ENCODE data around the gene TICAM2. TPM values are rescaled to one million over a fixed set of nuclear protein-coding genes. Genes with fewer than 3 reads are reported as not detected.

TICAM2 gene
- total and polyA plus RNA-seq, 9 of the 15 experiments (the other 6 are each of a cell fraction or from before 2014, with no cell fraction given): 0.15 to 1.8 (median 0.98) TPM

DNA sequence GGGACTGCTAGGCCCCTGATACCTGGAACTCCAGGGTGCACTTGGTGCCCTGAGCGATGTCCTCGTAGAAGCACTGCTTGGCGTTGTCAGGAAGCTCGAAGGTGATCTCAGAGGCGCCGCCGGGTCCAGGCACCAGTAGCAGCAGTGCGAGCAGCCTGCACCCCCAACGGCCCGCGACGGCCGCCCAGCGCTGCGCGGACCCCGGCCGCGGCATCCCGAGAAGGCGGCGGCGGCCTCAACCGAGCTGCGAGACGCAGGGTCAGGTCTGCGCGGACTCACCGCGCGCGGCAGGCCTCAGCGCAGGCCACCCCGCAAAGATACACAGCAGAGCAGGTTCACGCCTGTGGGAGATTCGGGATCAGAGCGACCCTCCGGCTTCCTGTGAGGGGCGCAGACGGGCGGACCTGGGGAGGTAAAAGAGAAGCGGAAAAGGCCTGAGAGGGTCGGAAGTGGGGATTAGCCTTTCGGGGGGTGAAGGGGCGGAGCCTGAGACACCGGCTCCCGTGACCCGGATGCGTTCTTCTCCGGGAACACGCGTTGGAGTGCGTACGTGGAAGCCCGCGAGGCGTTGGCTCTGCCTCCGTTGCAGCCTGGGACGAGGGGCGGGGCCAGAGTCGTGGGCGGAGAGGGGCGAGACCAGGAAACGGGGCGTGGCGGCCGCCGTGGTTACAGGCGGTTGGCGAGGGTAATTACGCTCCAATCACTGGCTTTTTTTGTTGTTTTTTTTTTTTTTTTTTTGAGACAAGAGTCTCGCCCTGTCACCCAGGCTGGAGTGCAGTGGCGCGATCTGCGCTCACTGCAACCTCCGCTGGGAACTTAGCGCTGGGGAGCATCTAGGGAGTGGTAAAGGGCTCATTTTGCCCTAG lies 23.5 kb upstream of the TICAM2 start, which contains the start of gene TMED7 (continued):
- TF ChIP-seq DIDO1 (tag; IDR thresholded peaks at IDR 0.05; ENCODE audit: low read depth) (0 out of 2 replicates have a peak, but pooled peaks have one; percentile 28), YY1 (IDR thresholded peaks at IDR 0.05; ENCODE audit: borderline replicate concordance in 1 of 3, control insufficient read depth in 1 of 3, extremely low read depth in 1 of 3, insufficient read depth in 3 of 3, insufficient read length in 1 of 3, insufficient replicate concordance in 2 of 3, low read depth in 1 of 3, low read length in 2 of 3) (peak in 2 of 3 experiments; percentile 26 to 38), ELF2 (CRISPR knock-in tag; IDR thresholded peaks at IDR 0.05) (no peak), ZBTB7A (IDR thresholded peaks at IDR 0.05; ENCODE audit: borderline replicate concordance, control insufficient read depth, low read depth, low read length) (peak; percentile 78), PHF8 (IDR thresholded peaks at IDR 0.05; ENCODE audit: borderline replicate concordance, low read length) (peak; percentile 98), ZNF124 (CRISPR knock-in tag; IDR thresholded peaks at IDR 0.05) (no peak), ZFX (CRISPR knock-in tag; IDR thresholded peaks at IDR 0.05) (peak; percentile 96), HSF4 (CRISPR knock-in tag; IDR thresholded peaks at IDR 0.05; ENCODE audit: borderline replicate concordance) (no peak), NBN (IDR thresholded peaks at IDR 0.05; ENCODE audit: low read depth) (0 out of 2 replicates have a peak, but pooled peaks have one; percentile 49), YBX1 (IDR thresholded peaks at IDR 0.05) (no peak), CTBP1 (IDR thresholded peaks at IDR 0.05; ENCODE audit: borderline replicate concordance) (0 out of 2 replicates have a peak, but pooled peaks have one; percentile 27), HCFC1 (IDR thresholded peaks at IDR 0.05; ENCODE audit: low read depth, low read length) (peak; percentile 74), MYC (IDR thresholded peaks at IDR 0.05; ENCODE audit: low read depth, low read length) (peak; percentile 96), MYC (CRISPR knock-in tag; IDR thresholded peaks at IDR 0.05; ENCODE audit: borderline replicate concordance, low read depth) (no peak), ATF1 (CRISPR knock-in tag; IDR thresholded peaks at IDR 0.05) (no peak), ATF1 (tag; IDR thresholded peaks at IDR 0.05) (peak; percentile 87), MEIS2 (IDR thresholded peaks at IDR 0.05; ENCODE audit: partially characterized antibody) (peak; percentile 5), JUN (IDR thresholded peaks at IDR 0.05; ENCODE audit: borderline replicate concordance, low read depth, low read length) (peak; percentile 53; the same call in 1 of the 2 replicates), JUN (CRISPR knock-in tag; IDR thresholded peaks at IDR 0.05; ENCODE audit: borderline replicate concordance) (no peak), MEF2A (IDR thresholded peaks at IDR 0.05; ENCODE audit: control insufficient read depth, low read depth, low read length) (no peak), ARID1B (IDR thresholded peaks at IDR 0.05) (0 out of 2 replicates have a peak, but pooled peaks have one; percentile 7), LCOR (CRISPR knock-in tag; IDR thresholded peaks at IDR 0.05) (peak; percentile 10; the same call in 1 of the 2 replicates)
- TF ChIP-seq, protein P1, sequence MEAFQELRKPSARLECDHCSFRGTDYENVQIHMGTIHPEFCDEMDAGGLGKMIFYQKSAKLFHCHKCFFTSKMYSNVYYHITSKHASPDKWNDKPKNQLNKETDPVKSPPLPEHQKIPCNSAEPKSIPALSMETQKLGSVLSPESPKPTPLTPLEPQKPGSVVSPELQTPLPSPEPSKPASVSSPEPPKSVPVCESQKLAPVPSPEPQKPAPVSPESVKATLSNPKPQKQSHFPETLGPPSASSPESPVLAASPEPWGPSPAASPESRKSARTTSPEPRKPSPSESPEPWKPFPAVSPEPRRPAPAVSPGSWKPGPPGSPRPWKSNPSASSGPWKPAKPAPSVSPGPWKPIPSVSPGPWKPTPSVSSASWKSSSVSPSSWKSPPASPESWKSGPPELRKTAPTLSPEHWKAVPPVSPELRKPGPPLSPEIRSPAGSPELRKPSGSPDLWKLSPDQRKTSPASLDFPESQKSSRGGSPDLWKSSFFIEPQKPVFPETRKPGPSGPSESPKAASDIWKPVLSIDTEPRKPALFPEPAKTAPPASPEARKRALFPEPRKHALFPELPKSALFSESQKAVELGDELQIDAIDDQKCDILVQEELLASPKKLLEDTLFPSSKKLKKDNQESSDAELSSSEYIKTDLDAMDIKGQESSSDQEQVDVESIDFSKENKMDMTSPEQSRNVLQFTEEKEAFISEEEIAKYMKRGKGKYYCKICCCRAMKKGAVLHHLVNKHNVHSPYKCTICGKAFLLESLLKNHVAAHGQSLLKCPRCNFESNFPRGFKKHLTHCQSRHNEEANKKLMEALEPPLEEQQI (IDR thresholded peaks at IDR 0.05): no peak
- TF ChIP-seq, protein P2, sequence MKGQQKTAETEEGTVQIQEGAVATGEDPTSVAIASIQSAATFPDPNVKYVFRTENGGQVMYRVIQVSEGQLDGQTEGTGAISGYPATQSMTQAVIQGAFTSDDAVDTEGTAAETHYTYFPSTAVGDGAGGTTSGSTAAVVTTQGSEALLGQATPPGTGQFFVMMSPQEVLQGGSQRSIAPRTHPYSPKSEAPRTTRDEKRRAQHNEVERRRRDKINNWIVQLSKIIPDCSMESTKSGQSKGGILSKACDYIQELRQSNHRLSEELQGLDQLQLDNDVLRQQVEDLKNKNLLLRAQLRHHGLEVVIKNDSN (CRISPR knock-in tag; IDR thresholded peaks at IDR 0.05): peak; percentile 38; the same call in 1 of the 2 replicates
- TF ChIP-seq, protein P3, sequence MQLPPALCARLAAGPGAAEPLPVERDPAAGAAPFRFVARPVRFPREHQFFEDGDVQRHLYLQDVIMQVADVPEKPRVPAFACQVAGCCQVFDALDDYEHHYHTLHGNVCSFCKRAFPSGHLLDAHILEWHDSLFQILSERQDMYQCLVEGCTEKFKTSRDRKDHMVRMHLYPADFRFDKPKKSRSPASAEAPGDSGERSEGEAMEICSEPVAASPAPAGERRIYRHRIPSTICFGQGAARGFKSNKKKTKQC (CRISPR knock-in tag; IDR thresholded peaks at IDR 0.05): peak; percentile 79; the same call in 1 of the 2 replicates
